Osteocyte (in vitro differentiated cells): Measurements from ENCODE around the gene PCGF6. TPM values are rescaled to one million over a fixed set of nuclear protein-coding genes. Genes with fewer than 3 reads are reported as not detected.
A peak's percentile ranks its signal among the peaks of the same experiment; 100 is the strongest.

Source experiments
- DNase-seq: peaks from one replicate; pipeline ENCODE4 v3.0.0; 2021; ENCODE audit warnings: mixed read lengths; ENCODE audit not compliant: unreplicated experiment; ENCODE audit errors: extremely low spot score
- H3K27ac Mint-ChIP-seq: one replicate; pipeline ENCODE4 v1.8.0; 2021; ENCODE audit warnings: mild to moderate bottlenecking, mixed read lengths; ENCODE audit not compliant: unreplicated experiment
- H3K27me3 Mint-ChIP-seq: one replicate; pipeline ENCODE4 v1.8.0; 2021; ENCODE audit warnings: mixed read lengths; ENCODE audit not compliant: unreplicated experiment
- H3K36me3 Mint-ChIP-seq: one replicate; pipeline ENCODE4 v1.8.0; 2021; ENCODE audit warnings: mixed read lengths; ENCODE audit not compliant: unreplicated experiment
- H3K4me1 Mint-ChIP-seq: one replicate; pipeline ENCODE4 v1.8.0; 2021; ENCODE audit warnings: mixed read lengths; ENCODE audit not compliant: unreplicated experiment
- H3K4me3 Mint-ChIP-seq: one replicate; pipeline ENCODE4 v1.8.0; 2021; ENCODE audit warnings: mild to moderate bottlenecking, moderate library complexity, mixed read lengths; ENCODE audit not compliant: unreplicated experiment
- H3K9me3 Mint-ChIP-seq: one replicate; pipeline ENCODE4 v1.8.0; 2021; ENCODE audit warnings: mixed read lengths; ENCODE audit not compliant: unreplicated experiment
- CTCF ChIP-seq: fragments of 200-600 bp; sonication (generic); IDR thresholded peaks from 2 replicates; pipeline ENCODE4 v1.5.0; 2021; ENCODE audit warnings: antibody characterized with exemption, mild to moderate bottlenecking, moderate library complexity
- total RNA-seq: library from RNA; stranded (reverse); gene quantifications from 2 replicates; pipeline ENCODE4 v1.2.1, GENCODE V29; 2021

PCGF6 gene
- total RNA-seq, 1 donor from 2014 or later: 12.3 TPM

- Mint-ChIP-seq H3K4me1 (peaks cover 26% of the 10 kb centered on the region), H3K27me3 (peaks cover 40% of the 10 kb centered on the region), H3K27ac (no peak within 1 kb of the TSS), H3K4me3 (peak within 1 kb of the TSS; percentile 68), H3K9me3 (no peaks in the 10 kb centered on the region), H3K36me3 (no peaks in the 10 kb centered on the region)
- no peak for TF ChIP-seq CTCF
- no peak for DNase-seq
Observed at GRCh38 chr10:103276896-103277712, 73.8 kb downstream of the PCGF6 start, which contains the start of gene INA. TSS of gene INA (plus strand) at chr10:103277138. CDS start at chr10:103277212, 74 bp downstream.

DNA sequence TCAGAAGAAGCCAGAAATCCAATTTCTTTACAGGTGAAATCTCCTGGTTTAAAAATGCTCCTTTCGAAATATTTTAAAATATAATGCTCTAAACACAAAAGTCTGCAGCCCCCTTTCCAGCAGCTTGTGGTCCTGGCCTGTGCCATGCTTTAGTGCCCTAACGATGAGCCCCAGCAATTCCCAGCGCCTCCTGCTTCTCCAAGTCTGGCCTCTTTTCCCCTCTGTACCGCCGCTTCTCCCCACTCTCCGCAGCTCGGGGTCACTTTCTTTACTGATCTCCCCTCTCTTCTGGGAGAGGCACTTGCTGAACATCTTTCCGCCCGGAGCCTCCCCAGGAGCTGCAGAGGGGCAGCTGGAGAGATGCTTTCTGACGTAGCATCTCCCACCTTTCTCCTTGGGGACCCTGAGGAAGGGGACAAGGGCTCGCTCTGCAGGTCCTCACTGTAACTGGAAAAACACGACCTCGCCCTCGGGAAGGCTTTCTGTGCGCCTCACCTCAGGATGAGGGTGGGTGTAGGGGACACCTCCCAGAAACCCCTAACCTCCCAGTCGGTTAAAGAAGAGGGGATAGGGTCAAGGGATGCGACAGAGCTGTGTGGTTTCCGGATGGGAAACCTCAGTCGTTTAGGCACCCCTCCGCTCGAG lies 74.6 kb downstream of the PCGF6 start:
- DNase-seq: no peak
- Mint-ChIP-seq H3K27ac (no peak overlapping the region), H3K4me1 (peaks cover 22% of the 10 kb centered on the region), H3K27me3 (peaks cover 35% of the 10 kb centered on the region), H3K9me3 (no peaks in the 10 kb centered on the region), H3K36me3 (no peaks in the 10 kb centered on the region), H3K4me3 (peak overlapping the region; percentile 68)
- no peak for TF ChIP-seq CTCF

- H3K27ac Mint-ChIP-seq: peak overlapping the region; percentile 80
- no peak overlapping the region for H3K4me3 Mint-ChIP-seq
- no peaks in the 10 kb centered on the region for H3K9me3 Mint-ChIP-seq
- peaks cover 26% of the 10 kb centered on the region for H3K27me3 Mint-ChIP-seq
- peaks cover 17% of the 10 kb centered on the region for H3K4me1 Mint-ChIP-seq
- DNase-seq: peak; percentile 92
- no peaks in the 10 kb centered on the region for H3K36me3 Mint-ChIP-seq
- no peak for TF ChIP-seq CTCF
Observed at GRCh38 chr10:103273041-103273441, 77.9 kb downstream of the PCGF6 start.

GRCh38 chr10:103265717-103266329 lies 85.1 kb downstream of the PCGF6 start:
- Mint-ChIP-seq H3K36me3 (no peaks in the 10 kb centered on the region), H3K27ac (no peak overlapping the region), H3K4me1 (no peaks in the 10 kb centered on the region), H3K9me3 (no peaks in the 10 kb centered on the region), H3K4me3 (no peak overlapping the region), H3K27me3 (peaks cover 41% of the 10 kb centered on the region)
- DNase-seq: peak; percentile 87
- TF ChIP-seq CTCF: no peak

- Mint-ChIP-seq H3K27ac (no peak overlapping the region), H3K4me1 (no peaks in the 10 kb centered on the region), H3K36me3 (no peaks in the 10 kb centered on the region), H3K9me3 (peaks cover 8% of the 10 kb centered on the region), H3K27me3 (peaks cover 27% of the 10 kb centered on the region), H3K4me3 (no peak overlapping the region)
- TF ChIP-seq CTCF: no peak
- no peak for DNase-seq
Observed at GRCh38 chr10:103262229-103262628, 88.7 kb downstream of the PCGF6 start.
